ENCODE data around the gene SELENOM.

Gene SELENOM, protein sequence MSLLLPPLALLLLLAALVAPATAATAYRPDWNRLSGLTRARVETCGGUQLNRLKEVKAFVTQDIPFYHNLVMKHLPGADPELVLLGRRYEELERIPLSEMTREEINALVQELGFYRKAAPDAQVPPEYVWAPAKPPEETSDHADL

DNA sequence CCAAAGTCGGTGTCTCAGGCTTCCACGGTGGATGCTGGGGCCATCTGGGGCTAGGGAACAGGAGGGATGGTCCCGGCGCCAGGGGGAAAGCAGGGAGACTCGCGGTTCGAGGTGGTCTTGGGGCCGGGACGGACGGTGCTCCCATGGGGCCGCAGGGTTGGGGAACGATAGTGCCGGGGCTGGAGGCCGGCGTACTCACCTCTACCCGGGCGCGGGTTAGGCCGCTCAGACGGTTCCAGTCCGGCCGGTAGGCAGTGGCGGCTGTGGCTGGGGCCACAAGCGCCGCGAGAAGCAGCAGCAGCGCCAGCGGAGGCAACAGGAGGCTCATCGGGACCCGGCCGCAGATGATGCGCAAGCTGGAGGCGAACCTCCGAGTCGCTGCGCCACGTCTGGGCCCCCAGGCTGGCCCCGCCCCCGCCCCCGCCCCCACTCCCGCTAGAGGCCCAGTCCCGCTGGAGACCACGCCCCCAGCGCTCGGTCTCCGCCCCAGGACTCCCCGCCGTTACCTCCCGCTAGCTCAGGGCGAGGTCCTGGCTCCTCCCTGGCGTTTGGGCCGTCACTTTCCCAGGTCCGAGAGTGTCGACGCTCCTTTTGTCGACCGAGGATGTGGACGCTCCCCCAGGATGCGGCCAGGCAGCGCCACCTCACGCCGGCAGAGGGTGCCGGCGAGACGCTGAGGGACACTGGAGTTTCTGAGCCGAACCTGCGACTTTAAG lies at the start of gene SELENOM:
SELENOM (minus strand) TSS at position 391 of the 716 bp plus-strand sequence; CDS start at position 328, 63 bp downstream.
- DNase-seq: no peak

DNA sequence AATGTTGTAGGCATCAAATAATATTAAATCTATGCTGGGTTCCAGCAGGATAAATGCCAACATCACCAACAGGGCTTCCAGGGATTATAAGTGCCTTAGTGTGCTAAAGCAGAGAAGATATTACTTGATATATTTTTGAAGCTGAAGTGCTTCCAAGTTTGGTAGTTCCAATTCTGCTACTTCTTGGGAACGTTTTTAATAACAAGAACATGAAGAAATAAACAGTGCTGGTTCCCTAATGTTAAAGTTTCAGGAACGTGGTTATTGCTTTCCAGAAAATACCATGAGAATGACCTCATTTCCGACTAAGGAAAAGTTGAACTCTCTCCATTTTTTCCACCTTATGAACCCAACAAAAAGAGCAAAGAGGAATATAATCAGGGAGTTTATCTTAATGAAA lies 48.1 kb upstream of the SELENOM start:
- no peak for DNase-seq

DNA sequence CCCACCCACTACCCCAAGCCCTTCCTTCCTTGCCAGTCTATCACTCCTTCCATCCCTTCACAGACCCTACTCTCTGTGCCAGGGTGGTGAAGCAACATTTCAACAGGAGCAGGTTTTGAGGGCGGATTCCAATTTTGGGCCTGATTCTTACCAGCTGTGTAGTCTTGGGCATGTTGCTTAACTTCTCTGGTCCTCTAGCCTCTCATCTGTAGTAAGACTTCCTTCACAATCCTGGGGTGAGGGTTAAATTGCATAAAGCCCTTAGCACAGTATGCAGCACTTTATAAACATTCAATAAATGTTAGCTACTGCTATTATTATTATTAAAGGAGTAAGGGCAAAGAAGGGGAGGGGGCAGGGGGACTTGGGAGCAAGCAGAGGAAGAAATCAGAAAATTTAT lies 47.6 kb upstream of the SELENOM start:
- DNase-seq: no peak

DNA sequence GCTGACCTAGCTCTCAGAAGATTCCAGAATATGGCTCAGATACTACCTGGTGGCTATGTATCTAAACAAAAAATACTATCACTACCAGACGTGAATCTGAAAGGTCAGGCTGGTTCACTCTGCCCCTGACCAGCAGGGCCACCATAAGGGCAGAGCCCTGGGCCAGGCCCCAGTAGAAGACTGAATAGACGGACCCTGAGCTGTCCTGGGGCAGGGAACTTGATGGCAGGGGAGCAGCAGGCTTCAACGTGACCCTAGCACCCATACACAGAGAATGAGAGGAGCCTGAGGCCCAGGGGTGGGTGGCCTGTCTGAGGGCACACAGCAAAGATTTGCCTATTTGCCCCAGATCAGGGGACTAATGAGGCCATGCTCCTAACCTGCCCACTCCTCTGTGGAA lies 46.0 kb upstream of the SELENOM start:
- DNase-seq: no peak

DNA sequence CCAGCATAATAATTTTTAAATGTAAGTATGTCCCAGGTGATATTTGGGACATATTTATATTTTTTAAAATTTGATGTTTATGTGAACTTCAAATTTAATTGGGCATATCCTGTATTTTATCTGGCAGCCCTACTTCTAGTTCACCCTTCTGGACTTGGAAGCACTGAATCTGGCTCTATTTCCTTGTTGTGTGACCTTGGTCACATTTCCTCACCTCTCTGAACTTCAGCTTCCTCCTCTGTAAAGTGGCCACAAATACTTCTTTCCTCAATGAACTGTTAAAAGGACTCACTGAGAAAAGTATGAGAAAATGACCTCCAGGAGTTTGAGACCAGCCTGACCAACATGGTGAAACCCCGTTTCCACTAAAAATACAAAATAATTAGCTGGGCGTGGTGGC lies 44.5 kb upstream of the SELENOM start:
- DNase-seq: no peak

DNA sequence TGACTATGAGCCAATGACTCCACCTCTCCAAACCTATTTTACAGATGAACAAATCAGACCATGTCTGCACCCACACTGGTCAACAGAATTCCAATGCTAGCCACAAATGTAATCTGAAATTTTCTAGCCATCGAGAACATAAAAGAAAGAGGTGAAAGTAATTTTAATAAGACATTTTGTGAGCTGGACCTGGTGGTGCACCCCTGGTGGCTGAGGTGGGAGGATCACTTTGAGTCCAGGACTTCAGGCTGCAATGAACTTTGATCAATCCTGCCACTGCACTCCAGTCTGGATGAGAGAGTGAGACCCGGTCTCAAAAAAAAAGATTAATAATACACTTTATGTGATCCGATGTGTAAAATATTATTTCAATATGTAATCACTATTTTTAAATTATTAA lies 43.2 kb upstream of the SELENOM start:
- DNase-seq: no peak

DNA sequence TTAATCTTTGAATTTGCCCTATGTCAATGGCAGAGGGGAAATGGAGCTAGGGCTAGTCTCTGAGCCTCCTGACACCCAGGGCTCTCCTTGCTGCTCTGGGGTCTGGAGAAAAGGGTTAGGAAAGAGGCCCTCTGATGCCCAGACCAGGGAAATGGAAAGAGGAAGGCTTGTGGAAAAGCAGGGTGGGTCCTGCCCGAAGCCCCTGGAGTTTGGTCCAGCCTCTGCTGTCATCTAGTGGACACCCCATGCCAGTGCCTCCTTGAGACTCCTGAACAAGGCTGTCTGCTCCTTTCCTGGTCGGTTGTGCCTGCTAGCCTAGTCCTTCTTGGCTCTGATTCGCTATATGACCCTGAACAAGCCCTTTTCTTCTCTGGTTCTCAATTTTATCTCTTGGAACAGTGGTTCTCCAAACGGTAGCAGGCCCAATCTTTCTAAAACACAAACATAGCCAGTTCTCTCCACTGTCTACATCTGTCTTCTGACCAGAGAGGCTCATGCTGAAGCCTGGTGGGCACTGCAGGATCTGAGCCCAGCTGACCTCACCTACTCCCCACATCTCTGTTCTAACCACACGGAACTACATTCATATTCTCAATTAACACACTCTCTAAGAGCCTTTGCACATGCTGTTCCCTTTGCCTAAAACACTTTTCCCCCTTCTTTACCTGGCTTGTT lies 41.7 kb upstream of the SELENOM start:
- DNase-seq: no peak

DNA sequence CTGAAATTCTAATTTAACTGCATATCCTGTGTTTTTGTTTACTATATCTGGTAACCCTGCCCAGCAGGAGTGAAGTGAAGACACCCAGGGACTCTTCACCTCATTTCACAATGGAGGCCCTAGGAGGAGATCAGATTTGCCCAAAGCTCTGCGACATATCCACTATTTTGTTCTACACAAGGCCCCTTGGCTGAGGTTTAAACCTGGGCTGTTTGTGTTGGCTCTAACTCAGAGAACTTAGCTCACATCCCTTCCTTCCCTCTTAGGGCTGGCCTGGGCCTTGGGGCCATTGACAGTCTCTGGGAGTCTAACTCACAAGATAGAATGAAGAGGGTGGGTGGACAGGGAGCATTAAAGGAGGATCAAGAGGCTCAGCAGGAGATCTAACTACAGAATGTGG lies 41.1 kb upstream of the SELENOM start:
- DNase-seq: no peak

DNA sequence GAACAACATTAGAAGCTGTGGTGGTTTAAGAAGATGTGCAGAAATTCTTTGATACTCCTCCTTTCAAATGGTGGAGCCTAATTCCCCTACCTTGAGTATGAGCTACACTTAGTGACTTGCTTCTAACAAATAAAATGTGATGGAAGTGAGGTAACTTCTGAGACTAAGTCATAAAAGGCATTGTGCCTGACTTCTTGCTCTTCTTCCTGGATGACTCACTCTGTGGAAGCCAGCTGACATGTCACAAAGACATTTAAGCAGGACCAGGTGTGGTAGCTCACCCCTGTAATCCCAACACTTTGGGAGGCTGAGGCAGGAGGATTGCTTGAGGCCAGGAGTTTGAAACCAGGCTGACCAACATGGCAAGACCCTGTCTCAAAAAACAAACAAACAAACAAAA lies 36.9 kb upstream of the SELENOM start:
- no peak for DNase-seq

DNA sequence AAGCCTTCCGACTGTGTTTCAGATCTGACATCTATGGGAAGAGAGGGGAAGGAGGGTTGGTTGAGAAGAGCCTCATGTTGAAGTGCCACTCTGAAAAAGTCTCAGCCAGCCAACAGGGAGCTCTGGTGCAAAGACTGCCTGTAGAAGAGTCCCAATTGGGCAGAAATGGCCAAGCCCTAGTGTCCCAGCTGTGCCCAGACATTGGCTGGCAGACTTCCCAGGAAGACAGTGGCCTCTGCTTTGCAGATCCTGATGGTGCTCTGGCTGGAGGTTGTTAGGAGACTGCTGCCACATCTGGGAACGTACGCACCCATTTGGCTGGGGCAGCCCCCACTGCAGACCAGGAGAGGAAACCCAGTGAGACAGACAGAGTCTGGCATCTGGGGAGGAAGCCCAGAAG lies 36.2 kb upstream of the SELENOM start:
- DNase-seq: no peak

DNA sequence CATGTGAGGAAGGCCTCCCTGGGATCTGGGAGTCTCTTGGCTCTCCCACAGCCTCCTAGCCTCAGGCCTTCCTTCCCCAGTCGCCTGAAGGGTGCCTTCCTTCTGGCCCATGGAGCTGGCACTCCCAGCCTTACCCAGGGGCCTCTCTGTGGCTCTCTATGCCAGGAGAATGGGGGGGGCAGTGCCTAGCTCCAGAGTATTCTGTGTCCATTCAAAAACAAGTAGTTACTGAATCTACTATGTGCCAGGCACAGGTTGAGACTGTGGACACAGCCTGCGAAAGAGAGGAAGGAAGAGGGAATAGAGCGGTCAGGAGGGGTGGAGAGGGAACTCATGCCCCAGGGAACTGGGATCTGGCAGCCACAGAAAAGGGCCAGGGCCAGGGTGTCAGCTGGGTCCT lies 35.7 kb upstream of the SELENOM start:
- DNase-seq: no peak

DNA sequence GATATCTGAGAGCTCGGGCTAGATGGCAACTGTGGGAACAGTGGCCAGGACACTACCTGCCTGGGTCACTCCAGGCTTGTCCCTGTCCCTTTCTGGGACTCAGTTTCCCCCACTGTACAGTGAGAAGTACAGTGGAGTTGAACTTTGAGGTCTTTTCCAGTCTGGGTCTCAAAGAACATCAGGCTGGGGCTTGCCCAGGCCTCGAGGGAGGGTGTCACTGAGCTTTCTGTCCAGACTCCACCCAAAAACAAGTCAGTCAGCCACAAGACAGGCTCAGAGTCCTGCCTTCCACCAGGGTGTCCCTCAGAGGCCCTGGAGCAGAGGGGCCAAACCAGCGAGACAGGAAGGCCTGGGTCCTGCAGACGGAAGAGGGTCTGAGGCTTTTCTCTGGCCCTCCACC lies 34.9 kb upstream of the SELENOM start:
- no peak for DNase-seq

DNA sequence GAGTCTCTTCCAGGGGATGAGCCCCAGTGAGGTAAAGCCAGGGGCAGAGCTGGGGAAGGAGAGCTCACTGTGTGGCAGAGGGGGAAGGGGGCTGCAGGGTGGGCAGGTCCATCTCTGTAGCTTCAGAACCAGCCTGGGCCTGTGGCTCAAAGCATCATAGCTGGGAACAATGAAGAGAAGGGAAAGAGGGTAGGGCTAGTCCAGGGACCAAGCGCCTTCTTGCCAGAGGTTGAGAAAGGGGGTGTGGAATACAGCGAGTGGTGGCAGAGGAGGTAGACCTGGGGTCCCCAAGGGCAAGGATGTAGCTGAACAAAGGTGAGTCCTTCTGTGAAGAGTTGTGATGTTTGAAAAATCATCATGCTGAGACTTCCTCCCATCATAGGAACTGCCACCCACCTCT lies 34.2 kb upstream of the SELENOM start:
- no peak for DNase-seq

DNA sequence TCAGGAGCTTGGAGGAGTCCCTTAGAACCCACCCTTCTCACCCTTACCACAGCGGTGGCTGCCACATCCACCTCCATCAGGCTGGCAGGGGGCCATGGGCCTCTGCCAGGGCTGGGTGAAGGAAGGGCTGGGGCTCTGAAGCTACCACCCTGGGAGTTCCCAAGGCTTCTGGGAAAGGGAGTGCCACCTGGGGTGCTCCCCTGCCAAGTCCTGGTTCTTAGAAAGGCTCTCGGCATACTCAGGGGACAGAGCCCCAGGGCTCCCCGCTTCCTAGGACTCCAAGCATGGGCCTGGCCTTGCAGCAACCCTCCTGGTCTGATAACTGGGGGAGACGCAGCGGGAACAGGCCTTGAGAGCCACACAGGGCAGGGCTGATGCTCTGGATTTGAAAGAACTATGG lies 33.4 kb upstream of the SELENOM start:
- no peak for DNase-seq

DNA sequence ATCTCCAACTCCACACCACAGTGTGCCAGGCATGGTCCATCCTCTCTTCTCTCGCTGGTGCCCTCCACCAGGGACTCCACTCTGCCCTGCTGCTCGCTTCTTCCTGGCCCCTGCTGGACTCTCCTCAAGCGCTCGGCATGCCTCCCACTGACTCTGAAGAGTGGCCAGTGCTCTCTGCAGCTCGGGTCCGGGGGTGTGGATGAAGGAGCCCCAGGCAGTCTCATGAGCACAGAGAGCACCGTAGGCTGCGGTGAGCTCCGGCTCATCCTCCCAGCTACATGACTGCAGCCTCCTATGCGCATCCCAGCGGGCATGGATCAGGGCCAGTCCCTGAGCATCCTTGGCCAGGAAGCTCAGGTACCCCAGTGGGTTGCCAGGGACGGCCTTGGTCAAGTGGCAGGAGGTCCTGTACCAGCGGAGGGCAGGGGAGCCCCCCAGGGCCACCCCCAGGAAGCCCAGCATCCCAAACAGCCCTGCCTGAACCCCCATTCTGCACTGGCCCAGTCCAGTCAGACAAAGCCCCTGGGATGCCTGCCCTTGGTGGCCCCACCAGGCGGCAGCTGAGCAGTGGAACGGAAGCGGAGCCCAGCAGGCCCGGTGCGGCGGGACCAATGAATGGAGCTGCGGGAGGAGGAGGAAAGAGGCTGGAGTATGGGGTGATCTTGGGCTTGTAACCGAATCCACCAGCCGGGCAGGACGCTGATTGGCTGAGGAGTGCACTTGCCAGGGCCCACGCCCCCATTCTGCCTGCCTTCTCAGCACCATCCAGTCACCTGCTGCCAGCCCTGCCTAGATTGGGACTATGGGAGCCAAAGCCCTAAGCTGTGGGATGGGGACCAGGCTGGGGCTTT lies 32.7 kb upstream of the SELENOM start, which contains the start of gene PLA2G3:
PLA2G3 (minus strand) TSS at position 643 of the 851 bp plus-strand sequence; CDS start at position 489, 154 bp downstream.
- DNase-seq: no peak

DNA sequence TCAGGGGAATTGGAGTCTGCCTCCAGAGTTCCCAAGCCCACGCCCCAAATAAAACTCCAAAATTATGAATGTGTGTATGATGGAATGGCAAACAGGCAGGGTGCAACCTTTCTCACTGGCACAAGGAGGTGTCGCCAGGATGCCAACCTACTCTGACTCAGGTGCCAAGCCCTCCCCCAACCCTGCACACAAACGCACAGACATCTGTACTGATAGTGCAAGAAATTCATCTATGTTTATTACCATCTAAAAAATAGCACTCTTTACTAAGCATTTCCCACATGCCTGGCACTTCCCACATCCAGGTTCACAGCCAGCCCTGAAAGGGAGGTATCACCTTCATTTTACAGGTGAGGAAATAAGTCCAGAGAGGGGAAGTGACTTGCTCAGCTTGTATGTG lies 31.7 kb upstream of the SELENOM start:
- no peak for DNase-seq

DNA sequence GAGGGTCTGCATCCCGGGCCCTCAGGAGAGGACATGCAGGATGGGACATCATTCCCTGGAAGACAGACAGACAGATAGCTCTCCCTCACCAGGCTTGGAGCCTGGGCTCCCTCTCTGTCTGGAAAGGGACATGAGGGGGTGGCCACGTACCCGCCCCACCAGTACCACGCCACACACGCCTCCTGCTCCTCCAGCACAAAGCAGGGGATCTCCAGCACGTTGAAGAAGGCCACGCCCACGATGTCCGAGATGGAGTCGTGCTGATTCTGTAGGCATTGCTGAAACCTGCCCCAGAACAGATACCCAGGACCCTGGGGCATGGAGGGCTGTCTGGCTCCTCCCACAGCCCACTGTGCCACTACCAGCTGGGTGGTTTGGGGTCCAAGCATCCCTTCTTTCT lies 30.8 kb upstream of the SELENOM start:
- no peak for DNase-seq

DNA sequence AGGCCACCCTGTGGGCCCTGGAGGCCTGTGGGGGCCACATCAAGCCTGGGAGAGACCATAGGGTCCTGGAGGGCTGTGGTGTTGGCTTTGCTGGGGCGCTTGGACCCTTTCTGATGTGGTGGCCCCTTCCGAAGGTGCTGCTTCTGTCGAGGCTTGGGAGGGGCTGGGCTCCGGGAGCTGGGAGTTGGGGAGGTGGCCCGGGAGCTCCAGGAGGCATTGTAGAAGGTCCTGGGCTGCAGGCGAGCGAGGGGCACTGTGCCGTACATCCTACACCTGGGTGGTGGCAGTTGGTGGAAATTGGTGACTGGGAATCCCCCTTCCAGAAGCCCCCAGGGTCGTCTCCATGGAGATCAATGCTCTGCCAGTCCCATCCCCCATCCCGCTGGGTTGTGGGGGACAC lies 30.4 kb upstream of the SELENOM start:
- DNase-seq: no peak

DNA sequence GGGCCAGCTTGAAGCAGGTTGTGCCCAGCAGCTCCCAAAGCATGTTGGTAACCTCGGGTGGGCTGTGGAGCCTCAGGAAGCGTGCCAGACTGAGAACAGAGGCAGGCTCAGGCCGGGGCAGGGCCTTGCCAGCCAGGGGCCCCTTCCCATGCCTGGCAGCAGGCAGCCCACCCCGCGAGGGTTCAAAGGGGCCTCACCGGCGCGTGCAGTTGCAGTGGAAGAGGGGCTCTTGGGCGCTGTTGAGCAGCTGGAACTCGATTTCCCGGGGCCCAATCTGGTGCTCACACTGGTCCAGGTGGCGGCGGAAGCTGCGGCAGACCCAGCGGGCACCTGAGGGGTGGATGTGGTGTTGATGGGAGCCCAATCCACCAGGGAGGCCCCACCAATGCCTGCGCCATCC lies 29.3 kb upstream of the SELENOM start:
- no peak for DNase-seq

DNA sequence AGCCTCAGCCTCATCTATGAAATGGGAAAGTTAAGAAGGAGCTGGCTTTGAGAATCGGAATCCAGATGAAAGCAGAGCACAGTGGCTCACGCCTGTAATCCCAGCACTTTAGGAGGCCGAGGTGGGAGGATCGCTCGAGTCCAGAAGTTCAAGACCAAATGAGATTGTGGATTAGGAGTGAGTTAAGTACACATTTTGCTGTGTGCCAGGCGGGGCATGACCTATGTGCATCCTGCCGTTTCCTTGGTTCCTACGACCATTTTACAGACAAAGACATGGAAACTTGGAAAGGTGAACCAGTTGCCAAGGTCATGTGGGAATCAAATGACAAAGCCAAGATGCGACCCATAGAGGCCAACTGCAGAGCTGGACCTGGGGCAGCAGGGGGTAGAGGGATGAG lies 28.8 kb upstream of the SELENOM start:
- DNase-seq: no peak

DNA sequence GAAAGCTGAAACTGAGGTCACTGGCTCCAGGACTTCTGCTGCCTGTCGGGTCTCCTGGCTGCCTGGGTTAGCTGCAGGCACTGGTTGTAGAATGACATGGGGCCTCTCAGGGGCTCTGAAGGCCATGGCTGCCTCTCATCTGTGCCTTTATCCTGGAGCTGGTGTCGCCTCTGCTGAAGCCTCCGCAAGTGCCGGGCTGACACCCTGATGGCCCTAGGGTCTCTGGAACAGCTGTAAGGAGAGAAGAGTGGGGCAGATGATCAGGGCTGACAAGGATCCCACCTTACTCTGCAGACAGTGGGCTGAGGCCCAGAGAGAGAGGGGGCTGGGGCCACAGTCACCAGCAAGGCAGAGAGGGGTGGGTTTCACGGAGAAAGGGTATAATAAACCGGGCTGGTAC lies 28.3 kb upstream of the SELENOM start:
- no peak for DNase-seq

DNA sequence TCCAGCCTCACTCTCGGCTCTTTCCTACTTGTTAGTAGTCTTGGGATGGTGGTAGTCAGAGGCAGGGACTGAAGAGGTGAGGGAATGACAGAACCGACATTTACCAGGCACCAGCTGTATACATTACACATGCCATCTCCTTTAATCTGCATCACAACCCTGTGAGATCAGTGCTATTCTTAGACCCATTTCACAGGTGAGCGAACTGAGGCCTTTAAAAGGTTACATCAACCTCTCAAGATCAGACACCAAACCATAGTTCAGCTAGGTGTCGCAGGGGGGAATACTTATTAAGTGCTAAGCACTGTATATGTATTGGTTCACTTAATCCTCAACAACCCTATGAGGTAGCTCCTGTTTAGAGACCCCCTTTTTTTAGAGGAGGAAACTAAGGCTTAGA lies 27.3 kb upstream of the SELENOM start:
- DNase-seq: no peak

DNA sequence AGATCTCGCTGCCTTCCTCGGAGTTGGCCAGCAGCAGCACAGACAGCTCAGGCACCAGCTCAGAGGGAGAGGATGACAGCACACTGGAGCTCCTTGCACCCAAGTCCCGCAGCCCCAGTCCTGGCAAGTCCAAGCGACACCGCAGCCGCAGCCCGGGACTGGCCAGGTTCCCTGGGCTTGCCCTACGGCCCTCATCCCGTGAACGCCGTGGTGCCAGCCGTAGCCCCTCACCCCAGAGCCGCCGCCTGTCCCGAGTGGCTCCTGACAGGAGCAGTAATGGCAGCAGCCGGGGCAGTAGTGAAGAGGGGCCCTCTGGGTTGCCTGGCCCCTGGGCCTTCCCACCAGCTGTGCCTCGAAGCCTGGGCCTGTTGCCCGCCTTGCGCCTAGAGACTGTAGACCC lies 26.5 kb upstream of the SELENOM start:
- no peak for DNase-seq

DNA sequence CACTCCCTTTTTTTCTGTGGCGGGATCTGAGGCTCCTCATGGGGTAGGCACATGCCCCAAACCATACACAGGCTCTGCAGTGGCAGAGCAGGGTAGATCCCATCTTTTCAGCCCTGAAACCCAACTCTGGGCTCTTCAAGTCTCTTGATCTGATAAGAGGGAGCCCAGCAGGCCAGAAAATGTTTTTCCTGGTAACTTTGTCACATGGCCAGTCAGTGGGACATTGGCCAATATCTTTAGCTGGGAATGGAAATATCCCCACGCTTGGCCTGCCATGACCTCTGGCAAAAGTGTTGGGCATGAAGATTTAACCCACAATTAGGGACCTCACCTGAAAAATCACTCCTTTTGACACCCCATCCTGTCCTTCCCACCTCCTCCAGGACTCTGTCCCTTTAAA lies 23.5 kb upstream of the SELENOM start:
- no peak for DNase-seq
